Calu3 (cell line): ENCODE measurements around the gene ALG8. TPM values are rescaled to one million over a fixed set of nuclear protein-coding genes. Genes with fewer than 3 reads are reported as not detected.
A peak's percentile ranks its signal among the peaks of the same experiment; 100 is the strongest.

Experiments used
- BruUV-seq: library from RNA; stranded (reverse); fragments of 400-500 nt; replicated peaks from 2 replicates; lab custom pipeline; 2021; lab: Mats Ljungman, UMichigan
- CTCF ChIA-PET: fragments of 300-600 bp; sonication (Branson Sonifier 250); formaldehyde crosslinking; loops from one replicate; lab custom pipeline; 2022; ENCODE audit warnings: antibody characterized with exemption; lab: Charles Lee
- DNase-seq: peaks from one replicate; pipeline ENCODE4 v3.0.0; 2022
- H3K27ac Mint-ChIP-seq: one replicate; pipeline ENCODE4 v1.8.0; 2022; ENCODE audit warnings: mixed read lengths; ENCODE audit not compliant: unreplicated experiment
- H3K27me3 Mint-ChIP-seq: one replicate; pipeline ENCODE4 v1.8.0; 2022; ENCODE audit warnings: mixed read lengths; ENCODE audit not compliant: unreplicated experiment
- H3K36me3 Mint-ChIP-seq: one replicate; pipeline ENCODE4 v1.8.0; 2022; ENCODE audit warnings: mild to moderate bottlenecking, moderate library complexity, mixed read lengths; ENCODE audit not compliant: insufficient read depth, unreplicated experiment
- H3K4me1 Mint-ChIP-seq: one replicate; pipeline ENCODE4 v1.8.0; 2022; ENCODE audit warnings: mild to moderate bottlenecking, low read depth, mixed read lengths; ENCODE audit not compliant: unreplicated experiment
- H3K4me3 Mint-ChIP-seq: one replicate; pipeline ENCODE4 v1.8.0; 2022; ENCODE audit warnings: mild to moderate bottlenecking, low read depth, moderate library complexity, mixed read lengths; ENCODE audit not compliant: unreplicated experiment
- H3K9me3 Mint-ChIP-seq: one replicate; pipeline ENCODE4 v1.8.0; 2022; ENCODE audit warnings: low read depth, mixed read lengths; ENCODE audit not compliant: unreplicated experiment
- CTCF ChIP-seq: fragments of 200-600 bp; IDR thresholded peaks from one replicate; pipeline ENCODE4 v1.8.0; 2022; ENCODE audit warnings: antibody characterized with exemption; ENCODE audit not compliant: unreplicated experiment
- intact Hi-C: fragments of 100-400 bp; cut with micrococcal nuclease; formaldehyde crosslinking; loops from one replicate; pipeline ENCODE4 v1.10.0; 2022; ENCODE audit not compliant: unreplicated experiment
- total RNA-seq: library from RNA; stranded (reverse); gene quantifications from 2 replicates; pipeline ENCODE4 v1.2.3, GENCODE V29; 2022

ALG8 gene
- total RNA-seq, 1 experiment from 2014 or later: 85.7 TPM

DNA sequence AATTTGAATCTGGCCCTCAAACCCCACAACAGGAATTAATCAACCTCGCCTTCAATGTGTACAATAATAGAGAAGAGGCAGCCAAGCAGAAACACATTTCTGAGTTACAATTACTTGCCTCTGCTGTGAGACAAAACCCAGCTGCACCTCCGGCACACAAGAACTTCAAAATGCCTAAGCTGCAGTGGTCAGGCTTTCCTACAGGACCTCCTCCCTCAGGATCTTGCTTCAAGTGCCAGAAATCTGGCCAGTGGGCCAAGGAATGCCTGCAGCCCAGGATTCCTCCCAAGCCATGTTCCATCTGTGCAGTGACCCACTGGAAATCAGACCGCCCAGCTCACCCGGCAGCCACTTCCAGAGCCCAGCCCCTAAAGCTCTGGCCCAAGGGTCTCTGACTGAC lies 56.4 kb downstream of the ALG8 start:
- Mint-ChIP-seq H3K4me3 (no peak overlapping the region), H3K27ac (no peak overlapping the region), H3K9me3 (peaks cover 5% of the 10 kb centered on the region), H3K4me1 (peaks cover 34% of the 10 kb centered on the region), H3K27me3 (no peaks in the 10 kb centered on the region), H3K36me3 (peaks cover 51% of the 10 kb centered on the region)
- TF ChIP-seq CTCF: no peak
- no TSS peak for BruUV-seq
- intact Hi-C loops: no loop called here
- DNase-seq: no peak
- CTCF ChIA-PET: no interaction called here

- CTCF ChIA-PET: no interaction called here
- no peak for DNase-seq
- Mint-ChIP-seq H3K4me1 (peaks cover 38% of the 10 kb centered on the region), H3K27ac (peak overlapping the region; percentile 87), H3K27me3 (no peaks in the 10 kb centered on the region), H3K36me3 (peaks cover 56% of the 10 kb centered on the region), H3K4me3 (no peak overlapping the region), H3K9me3 (peaks cover 5% of the 10 kb centered on the region)
- intact Hi-C loops: no loop called here
- BruUV-seq: no TSS peak
- TF ChIP-seq CTCF: no peak
These were observed 57.3 kb downstream of the ALG8 start for GRCh38 chr11:78082146-78082545.

- BruUV-seq: TSS peak; percentile 25
- no peak for DNase-seq
- Mint-ChIP-seq H3K9me3 (peaks cover 2% of the 10 kb centered on the region), H3K27me3 (no peaks in the 10 kb centered on the region), H3K36me3 (peaks cover 56% of the 10 kb centered on the region), H3K27ac (peak overlapping the region; percentile 87), H3K4me1 (peaks cover 38% of the 10 kb centered on the region), H3K4me3 (no peak overlapping the region)
- CTCF ChIA-PET: no interaction called here
- no peak for TF ChIP-seq CTCF
- intact Hi-C loops: no loop called here
These were observed 57.8 kb downstream of the ALG8 start for GRCh38 chr11:78081583-78081982.

DNA sequence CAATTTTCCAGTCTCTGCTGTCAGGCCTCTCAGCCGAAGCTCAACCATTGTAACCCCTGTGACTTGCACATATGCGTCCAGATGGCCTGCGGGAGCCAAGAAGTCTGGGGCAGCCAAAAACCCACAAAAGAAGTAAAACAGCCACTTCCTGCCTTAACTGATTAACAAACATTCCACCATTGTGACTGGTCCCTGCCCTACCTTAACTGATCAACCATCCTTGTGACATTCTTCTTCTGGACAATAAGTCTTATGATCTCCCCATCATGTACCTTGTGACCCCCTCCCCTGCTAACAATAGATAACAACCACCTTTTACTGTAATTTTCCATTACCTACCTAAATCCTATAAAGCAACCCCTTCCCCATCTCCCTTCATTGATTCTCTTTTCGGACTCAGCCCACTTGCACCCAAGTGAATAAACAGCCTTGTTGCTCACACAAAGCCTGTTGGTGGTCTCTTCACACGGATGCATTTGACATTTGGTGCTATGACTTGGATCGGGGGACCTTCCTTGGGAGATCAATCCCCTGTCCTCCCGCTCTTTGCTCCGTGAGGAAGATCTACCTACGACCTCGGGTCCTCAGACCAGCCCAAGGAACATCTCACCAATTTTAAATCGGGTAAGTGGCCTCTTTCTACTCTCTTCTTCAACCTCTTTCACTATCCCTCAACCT lies 58.5 kb downstream of the ALG8 start:
- Mint-ChIP-seq H3K27me3 (no peaks in the 10 kb centered on the region), H3K27ac (peak overlapping the region; percentile 87), H3K9me3 (peaks cover 2% of the 10 kb centered on the region), H3K4me3 (no peak overlapping the region), H3K36me3 (peaks cover 52% of the 10 kb centered on the region), H3K4me1 (peaks cover 41% of the 10 kb centered on the region)
- intact Hi-C loops: no loop called here
- CTCF ChIA-PET: interaction anchor here (0.6 kb wide), 1 partner anchor 107 kb away, joined by 3 read pairs; the partner anchor contains the start of gene KCTD21
- no peak for TF ChIP-seq CTCF
- BruUV-seq: no TSS peak
- DNase-seq: peak; percentile 22
